PC-9 (cell line): Measurements from ENCODE around the gene INTS4.

Source experiments
- EZH2 ChIP-seq: fragments of 200-600 bp; sonication (generic); IDR thresholded peaks from 2 replicates; pipeline ENCODE4 v1.8.0; 2017; ENCODE audit warnings: antibody characterized with exemption, low read depth
- TF ChIP-seq, protein P1 (sequence below): fragments of 200-600 bp; sonication (generic); conservative IDR thresholded peaks from 2 replicates; pipeline ENCODE4 v1.6.1; 2017; ENCODE audit warnings: mixed run types, antibody characterized with exemption, mild to moderate bottlenecking, moderate library complexity

DNA sequence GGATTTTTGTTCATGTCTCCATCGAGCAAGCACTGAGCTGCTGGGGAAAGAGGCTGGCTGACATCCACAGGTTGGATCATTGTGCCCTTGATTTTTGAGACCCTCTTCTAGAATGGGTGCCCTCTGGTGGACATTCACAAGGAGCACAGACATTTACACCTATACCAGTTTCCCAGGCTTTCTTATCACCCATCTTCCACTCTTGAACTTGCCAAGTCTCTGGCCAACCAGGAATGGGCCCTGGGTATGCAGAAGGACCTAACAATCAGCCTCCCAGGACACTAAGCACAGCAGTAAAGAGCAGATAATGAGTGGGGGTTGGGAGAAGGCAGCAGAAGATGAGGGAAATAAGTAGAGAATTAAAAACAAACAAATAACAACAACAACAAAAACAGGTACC, 5.7 kb upstream of the INTS4 start:
- TF ChIP-seq, protein P1, sequence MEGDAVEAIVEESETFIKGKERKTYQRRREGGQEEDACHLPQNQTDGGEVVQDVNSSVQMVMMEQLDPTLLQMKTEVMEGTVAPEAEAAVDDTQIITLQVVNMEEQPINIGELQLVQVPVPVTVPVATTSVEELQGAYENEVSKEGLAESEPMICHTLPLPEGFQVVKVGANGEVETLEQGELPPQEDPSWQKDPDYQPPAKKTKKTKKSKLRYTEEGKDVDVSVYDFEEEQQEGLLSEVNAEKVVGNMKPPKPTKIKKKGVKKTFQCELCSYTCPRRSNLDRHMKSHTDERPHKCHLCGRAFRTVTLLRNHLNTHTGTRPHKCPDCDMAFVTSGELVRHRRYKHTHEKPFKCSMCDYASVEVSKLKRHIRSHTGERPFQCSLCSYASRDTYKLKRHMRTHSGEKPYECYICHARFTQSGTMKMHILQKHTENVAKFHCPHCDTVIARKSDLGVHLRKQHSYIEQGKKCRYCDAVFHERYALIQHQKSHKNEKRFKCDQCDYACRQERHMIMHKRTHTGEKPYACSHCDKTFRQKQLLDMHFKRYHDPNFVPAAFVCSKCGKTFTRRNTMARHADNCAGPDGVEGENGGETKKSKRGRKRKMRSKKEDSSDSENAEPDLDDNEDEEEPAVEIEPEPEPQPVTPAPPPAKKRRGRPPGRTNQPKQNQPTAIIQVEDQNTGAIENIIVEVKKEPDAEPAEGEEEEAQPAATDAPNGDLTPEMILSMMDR: peak; percentile 89
- TF ChIP-seq EZH2: no peak
